Uterus (tissue), 2 donors: ENCODE measurements around the gene PSMB10.

Source experiments
- POLR2A ChIP-seq, 2 donors: fragments of 450-650 bp; IDR thresholded peaks; one replicate each; pipeline ENCODE4 v1.6.1; 2016; ENCODE audit warnings: antibody characterized with exemption in 2 of 2, mild to moderate bottlenecking in 1 of 2, moderate library complexity in 1 of 2
- TF ChIP-seq, protein P1 (sequence below), 4 experiments: fragments of 200-600 bp in 2 of 4; fragments of 450-650 bp in 2 of 4; sonication (generic) in 2 of 4; IDR thresholded peaks; one replicate each; pipeline ENCODE4 v1.5.1; 2016 to 2019; ENCODE audit warnings: antibody characterized with exemption in 4 of 4, mild to moderate bottlenecking in 2 of 4, moderate library complexity in 1 of 4

DNA sequence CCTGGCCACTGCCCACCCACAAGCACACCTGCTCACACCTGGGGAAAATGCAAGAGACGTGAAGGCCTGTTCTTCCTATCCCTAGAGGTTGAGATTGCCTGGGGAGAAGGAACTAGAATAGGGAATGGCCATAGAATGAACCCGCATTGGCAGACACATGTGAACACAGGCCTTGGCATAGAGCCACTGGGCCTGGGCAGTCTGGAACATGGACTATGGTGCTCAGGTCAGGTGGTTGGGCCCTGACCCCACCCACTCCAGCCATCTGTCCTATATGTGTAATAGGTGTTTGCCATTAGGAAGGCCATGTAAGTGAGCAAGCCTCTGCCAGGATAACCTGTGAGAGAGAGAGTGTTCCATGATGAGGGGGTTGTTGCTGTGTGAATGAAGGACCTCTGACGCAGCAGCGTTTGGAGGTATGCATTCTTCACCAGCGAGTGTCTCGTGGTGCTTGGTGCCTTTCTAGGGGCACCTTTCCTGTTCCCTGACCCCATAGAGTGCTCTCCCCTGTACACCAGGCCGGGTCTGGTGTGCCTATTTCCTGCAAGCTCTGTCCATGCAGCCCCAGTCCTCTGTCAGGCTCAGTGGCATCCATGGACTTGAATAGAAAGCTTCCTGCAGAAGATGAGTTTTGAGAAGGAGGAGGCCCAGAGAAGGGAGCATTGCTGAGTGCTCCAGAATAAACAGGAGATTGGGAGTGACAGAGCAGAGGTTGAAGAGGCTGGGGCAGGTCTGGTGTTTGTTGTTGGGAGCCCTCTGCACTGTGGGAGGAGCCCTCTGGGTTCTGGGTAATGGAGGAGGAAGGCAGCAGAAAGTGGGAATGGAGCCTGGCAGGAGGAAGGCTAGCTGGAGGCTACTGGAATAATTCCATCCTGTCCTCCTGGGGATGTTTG is 20.6 kb downstream of the PSMB10 start:
- TF ChIP-seq, protein P1, sequence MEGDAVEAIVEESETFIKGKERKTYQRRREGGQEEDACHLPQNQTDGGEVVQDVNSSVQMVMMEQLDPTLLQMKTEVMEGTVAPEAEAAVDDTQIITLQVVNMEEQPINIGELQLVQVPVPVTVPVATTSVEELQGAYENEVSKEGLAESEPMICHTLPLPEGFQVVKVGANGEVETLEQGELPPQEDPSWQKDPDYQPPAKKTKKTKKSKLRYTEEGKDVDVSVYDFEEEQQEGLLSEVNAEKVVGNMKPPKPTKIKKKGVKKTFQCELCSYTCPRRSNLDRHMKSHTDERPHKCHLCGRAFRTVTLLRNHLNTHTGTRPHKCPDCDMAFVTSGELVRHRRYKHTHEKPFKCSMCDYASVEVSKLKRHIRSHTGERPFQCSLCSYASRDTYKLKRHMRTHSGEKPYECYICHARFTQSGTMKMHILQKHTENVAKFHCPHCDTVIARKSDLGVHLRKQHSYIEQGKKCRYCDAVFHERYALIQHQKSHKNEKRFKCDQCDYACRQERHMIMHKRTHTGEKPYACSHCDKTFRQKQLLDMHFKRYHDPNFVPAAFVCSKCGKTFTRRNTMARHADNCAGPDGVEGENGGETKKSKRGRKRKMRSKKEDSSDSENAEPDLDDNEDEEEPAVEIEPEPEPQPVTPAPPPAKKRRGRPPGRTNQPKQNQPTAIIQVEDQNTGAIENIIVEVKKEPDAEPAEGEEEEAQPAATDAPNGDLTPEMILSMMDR (IDR thresholded peaks at IDR 0.05): no peak
- TF ChIP-seq POLR2A (IDR thresholded peaks at IDR 0.05): no peak
